Calu3 (cell line): ENCODE results near the gene HTRA1. TPM values are rescaled to one million over a fixed set of nuclear protein-coding genes. Genes with fewer than 3 reads are reported as not detected.

ENCODE experiments used
- BruUV-seq: library from RNA; stranded (reverse); fragments of 400-500 nt; replicated peaks from 2 replicates; lab custom pipeline; 2021; lab: Mats Ljungman, UMichigan
- CTCF ChIA-PET: fragments of 300-600 bp; sonication (Branson Sonifier 250); formaldehyde crosslinking; loops from one replicate; lab custom pipeline; 2022; ENCODE audit warnings: antibody characterized with exemption; lab: Charles Lee
- DNase-seq: peaks from one replicate; pipeline ENCODE4 v3.0.0; 2022
- H3K27ac Mint-ChIP-seq: one replicate; pipeline ENCODE4 v1.8.0; 2022; ENCODE audit warnings: mixed read lengths; ENCODE audit not compliant: unreplicated experiment
- H3K27me3 Mint-ChIP-seq: one replicate; pipeline ENCODE4 v1.8.0; 2022; ENCODE audit warnings: mixed read lengths; ENCODE audit not compliant: unreplicated experiment
- H3K36me3 Mint-ChIP-seq: one replicate; pipeline ENCODE4 v1.8.0; 2022; ENCODE audit warnings: mild to moderate bottlenecking, moderate library complexity, mixed read lengths; ENCODE audit not compliant: insufficient read depth, unreplicated experiment
- H3K4me1 Mint-ChIP-seq: one replicate; pipeline ENCODE4 v1.8.0; 2022; ENCODE audit warnings: mild to moderate bottlenecking, low read depth, mixed read lengths; ENCODE audit not compliant: unreplicated experiment
- H3K4me3 Mint-ChIP-seq: one replicate; pipeline ENCODE4 v1.8.0; 2022; ENCODE audit warnings: mild to moderate bottlenecking, low read depth, moderate library complexity, mixed read lengths; ENCODE audit not compliant: unreplicated experiment
- H3K9me3 Mint-ChIP-seq: one replicate; pipeline ENCODE4 v1.8.0; 2022; ENCODE audit warnings: low read depth, mixed read lengths; ENCODE audit not compliant: unreplicated experiment
- CTCF ChIP-seq: fragments of 200-600 bp; IDR thresholded peaks from one replicate; pipeline ENCODE4 v1.8.0; 2022; ENCODE audit warnings: antibody characterized with exemption; ENCODE audit not compliant: unreplicated experiment
- intact Hi-C: fragments of 100-400 bp; cut with micrococcal nuclease; formaldehyde crosslinking; loops from one replicate; pipeline ENCODE4 v1.10.0; 2022; ENCODE audit not compliant: unreplicated experiment
- total RNA-seq: library from RNA; stranded (reverse); gene quantifications from 2 replicates; pipeline ENCODE4 v1.2.3, GENCODE V29; 2022

The HTRA1 gene
- total RNA-seq, 1 experiment from 2014 or later: 1.3 TPM

GRCh38 chr10:122465401-122466040 lies 4.2 kb downstream of the HTRA1 start:
- Mint-ChIP-seq H3K4me3 (no peak overlapping the region), H3K27me3 (peaks cover 79% of the 10 kb centered on the region), H3K27ac (no peak overlapping the region), H3K4me1 (no peaks in the 10 kb centered on the region), H3K36me3 (no peaks in the 10 kb centered on the region), H3K9me3 (no peaks in the 10 kb centered on the region)
- no peak for DNase-seq
- no TSS peak for BruUV-seq
- CTCF ChIA-PET: no interaction called here
- no peak for TF ChIP-seq CTCF
- intact Hi-C loops: no loop called here

GRCh38 chr10:122466951-122467381 lies 5.6 kb downstream of the HTRA1 start:
- Mint-ChIP-seq H3K4me3 (no peak overlapping the region), H3K4me1 (no peaks in the 10 kb centered on the region), H3K9me3 (no peaks in the 10 kb centered on the region), H3K27me3 (peaks cover 87% of the 10 kb centered on the region), H3K36me3 (no peaks in the 10 kb centered on the region), H3K27ac (no peak overlapping the region)
- no peak for DNase-seq
- no TSS peak for BruUV-seq
- TF ChIP-seq CTCF: no peak
- intact Hi-C loops: no loop called here
- CTCF ChIA-PET: no interaction called here

GRCh38 chr10:122467701-122468100 lies 6.3 kb downstream of the HTRA1 start:
- Mint-ChIP-seq H3K27me3 (peaks cover 81% of the 10 kb centered on the region), H3K36me3 (no peaks in the 10 kb centered on the region), H3K4me1 (no peaks in the 10 kb centered on the region), H3K27ac (no peak overlapping the region), H3K4me3 (no peak overlapping the region), H3K9me3 (no peaks in the 10 kb centered on the region)
- intact Hi-C loops: no loop called here
- no peak for TF ChIP-seq CTCF
- DNase-seq: no peak
- CTCF ChIA-PET: no interaction called here
- BruUV-seq: no TSS peak

- no TSS peak for BruUV-seq
- H3K9me3 Mint-ChIP-seq: no peaks in the 10 kb centered on the region
- DNase-seq: no peak
- CTCF ChIA-PET: no interaction called here
- no peak for TF ChIP-seq CTCF
- H3K36me3 Mint-ChIP-seq: no peaks in the 10 kb centered on the region
- H3K4me1 Mint-ChIP-seq: no peaks in the 10 kb centered on the region
- no peak overlapping the region for H3K4me3 Mint-ChIP-seq
- peaks cover 74% of the 10 kb centered on the region for H3K27me3 Mint-ChIP-seq
- intact Hi-C loops: no loop called here
- H3K27ac Mint-ChIP-seq: no peak overlapping the region
Measured at GRCh38 chr10:122468307-122468925, 7.1 kb downstream of the HTRA1 start.
